ENCODE data around the gene NPLOC4. TPM values are rescaled to one million over a fixed set of nuclear protein-coding genes. Genes with fewer than 3 reads are reported as not detected.

Gene NPLOC4
- total and polyA plus RNA-seq, 2 of the 8 experiments (the other 6 are each of a cell fraction or from before 2014, with no cell fraction given): 70.7 to 92.7 TPM

- TF ChIP-seq NRF1 (IDR thresholded peaks at IDR 0.05; ENCODE audit: low read depth, low read length): no peak
- no peak for TF ChIP-seq RBBP5 (IDR thresholded peaks at IDR 0.05; ENCODE audit: borderline replicate concordance, low read depth, low read length)
- 0 out of 2 replicates have a peak, but pooled peaks have one; percentile 29 for TF ChIP-seq PHF8 (conservative IDR thresholded peaks at IDR 0.05; ENCODE audit: low read depth, low read length)
- no peak for TF ChIP-seq SUZ12 (IDR thresholded peaks at IDR 0.05; ENCODE audit: low read length)
- TF ChIP-seq JUND (IDR thresholded peaks at IDR 0.05; ENCODE audit: low read length): peak; percentile 46; the same call in 1 of the 2 replicates
- TF ChIP-seq POU5F1 (IDR thresholded peaks at IDR 0.05; ENCODE audit: low read depth, low read length): no peak
- no peak for TF ChIP-seq SP1 (IDR thresholded peaks at IDR 0.05; ENCODE audit: low read depth, low read length)
- TF ChIP-seq RAD21 (IDR thresholded peaks at IDR 0.05 in 1 of 2, conservative IDR thresholded peaks at IDR 0.05 in 1 of 2; ENCODE audit: low read depth in 2 of 2, low read length in 2 of 2): peak in 1 of 2 experiments; percentile 35; a peak in 3 of 4 replicates
- TF ChIP-seq KDM1A (IDR thresholded peaks at IDR 0.05; ENCODE audit: borderline replicate concordance, low read length): 0 out of 2 replicates have a peak, but pooled peaks have one; percentile 26
- TF ChIP-seq CREB1 (IDR thresholded peaks at IDR 0.05): no peak
- TF ChIP-seq GABPA (IDR thresholded peaks at IDR 0.05; ENCODE audit: borderline replicate concordance, insufficient read depth, low read length): 0 out of 2 replicates have a peak, but pooled peaks have one; percentile 47
- TF ChIP-seq BRCA1 (IDR thresholded peaks at IDR 0.05; ENCODE audit: low read depth, low read length): peak; percentile 15; the same call in 1 of the 2 replicates
- no peak for TF ChIP-seq NANOG (IDR thresholded peaks at IDR 0.05; ENCODE audit: insufficient read depth, low read depth, low read length, poor library complexity, severe bottlenecking)
- TF ChIP-seq SIN3A (conservative IDR thresholded peaks at IDR 0.05 in 1 of 2, IDR thresholded peaks at IDR 0.05 in 1 of 2; ENCODE audit: low read depth in 1 of 2, low read length in 2 of 2): no peak
- TF ChIP-seq TCF12 (IDR thresholded peaks at IDR 0.05; ENCODE audit: low read depth, low read length): no peak
- TF ChIP-seq MAFK (IDR thresholded peaks at IDR 0.05; ENCODE audit: low read depth, low read length): no peak
- no peak; the same call in 1 of the 2 replicates for TF ChIP-seq CHD2 (IDR thresholded peaks at IDR 0.05; ENCODE audit: low read length)
- no peak for TF ChIP-seq CHD1 (IDR thresholded peaks at IDR 0.05; ENCODE audit: low read depth, low read length)
- TF ChIP-seq CTBP2 (IDR thresholded peaks at IDR 0.05; ENCODE audit: borderline replicate concordance, insufficient read depth, insufficient read length, low read length): peak; percentile 79
- no peak for TF ChIP-seq SP2 (IDR thresholded peaks at IDR 0.05; ENCODE audit: low read length)
- TF ChIP-seq YY1 (IDR thresholded peaks at IDR 0.05; ENCODE audit: low read depth, low read length): peak; percentile 50; the same call in 1 of the 2 replicates
- TF ChIP-seq RFX5 (IDR thresholded peaks at IDR 0.05; ENCODE audit: borderline replicate concordance, low read depth, low read length): no peak
Measured at GRCh38 chr17:81519284-81520020, 117.5 kb downstream of the NPLOC4 start (continued).

Measured in H1 (cell line).